Smooth muscle cell (in vitro differentiated cells): Measurements from ENCODE around the gene CEMIP2. TPM values are rescaled to one million over a fixed set of nuclear protein-coding genes. Genes with fewer than 3 reads are reported as not detected.

Source experiments
- DNase-seq: peaks from one replicate; lab custom pipeline; 2025; ENCODE audit not compliant: unreplicated experiment; lab: John Stamatoyannopoulos, UW
- H2AFZ ChIP-seq: fragments of 200-600 bp; sonication (generic); 2 replicates; pipeline ENCODE4 v1.6.0; 2016; ENCODE audit warnings: antibody characterized with exemption, low read depth, mild to moderate bottlenecking
- H3F3A ChIP-seq: fragments of 200-600 bp; sonication (generic); 2 replicates; pipeline ENCODE4 v1.6.0; 2017; ENCODE audit warnings: antibody characterized with exemption, low read depth
- H3K27ac ChIP-seq: fragments of 200-600 bp; sonication (generic); 2 replicates; pipeline ENCODE4 v1.5.1; 2016; ENCODE audit warnings: low read depth, mild to moderate bottlenecking
- H3K27me3 ChIP-seq: fragments of 200-600 bp; sonication (generic); 2 replicates; pipeline ENCODE4 v1.6.1; 2016; ENCODE audit warnings: low read depth, mild to moderate bottlenecking
- H3K36me3 ChIP-seq: fragments of 200-600 bp; sonication (generic); 2 replicates; pipeline ENCODE4 v1.5.1; 2016; ENCODE audit warnings: low read depth
- H3K4me1 ChIP-seq: fragments of 200-600 bp; sonication (generic); 2 replicates; pipeline ENCODE4 v1.5.1; 2016; ENCODE audit warnings: low read depth
- H3K4me2 ChIP-seq: fragments of 200-600 bp; sonication (generic); 2 replicates; pipeline ENCODE4 v1.6.0; 2016; ENCODE audit warnings: mild to moderate bottlenecking
- H3K4me3 ChIP-seq: fragments of 200-600 bp; sonication (generic); 2 replicates; pipeline ENCODE4 v1.5.1; 2016; ENCODE audit warnings: mild to moderate bottlenecking
- H3K79me2 ChIP-seq: fragments of 200-600 bp; sonication (generic); 2 replicates; pipeline ENCODE4 v1.6.0; 2016; ENCODE audit warnings: low read depth, mild to moderate bottlenecking
- H3K9ac ChIP-seq: fragments of 200-600 bp; sonication (generic); 2 replicates; pipeline ENCODE4 v1.6.0; 2016; ENCODE audit warnings: low read depth
- H3K9me3 ChIP-seq: fragments of 200-600 bp; sonication (generic); replicated peaks from 2 replicates; pipeline ENCODE4 v1.5.1; 2016; ENCODE audit warnings: low read depth
- H4K20me1 ChIP-seq: fragments of 200-600 bp; sonication (generic); 2 replicates; pipeline ENCODE4 v1.6.0; 2016; ENCODE audit warnings: low read depth
- CTCF ChIP-seq: fragments of 200-600 bp; sonication (generic); IDR thresholded peaks from 2 replicates; pipeline ENCODE4 v1.5.1; 2017; ENCODE audit warnings: borderline replicate concordance, mild to moderate bottlenecking, antibody characterized with exemption; ENCODE audit not compliant: insufficient read depth, poor library complexity, severe bottlenecking
- WGBS: methylation state at CpG from one replicate; pipeline ENCODE4 v1.1.7; 2016; ENCODE audit warnings: low lambda C conversion rate; 5-methylcytosine and 5-hydroxymethylcytosine counted together
- polyA plus RNA-seq: library from polyadenylated mRNA; unstranded; fragments of >200 nt; fragmentation: Nextera tagmentation; extraction: Ambion mirVana; gene quantifications from 2 replicates; pipeline ENCODE4 v1.2.1, GENCODE V29; 2016
- total RNA-seq: library from RNA; depleted of rRNA; stranded (reverse); fragments of >200 nt; gene quantifications from 2 replicates; pipeline ENCODE4 v1.2.3, GENCODE V29; 2014

The CEMIP2 gene
- total and polyA plus RNA-seq, 2 experiments from 2014 or later: 46.1 to 103 TPM

- peaks cover 93% of the 10 kb centered on the region for H3K79me2 ChIP-seq
- H2AFZ ChIP-seq: no peak overlapping the region
- no peak for DNase-seq
- peaks cover 12% of the 10 kb centered on the region for H3F3A ChIP-seq
- peak overlapping the region; percentile 95 for H3K4me2 ChIP-seq
- no peaks in the 10 kb centered on the region for H3K36me3 ChIP-seq
- peaks cover 72% of the 10 kb centered on the region for H3K4me1 ChIP-seq
- peak overlapping the region; percentile 45 for H3K9ac ChIP-seq
- peak overlapping the region; percentile 98 for H3K27ac ChIP-seq
- peaks cover 90% of the 10 kb centered on the region for H4K20me1 ChIP-seq
- no peaks in the 10 kb centered on the region for H3K27me3 ChIP-seq
- H3K9me3 ChIP-seq: no peaks in the 10 kb centered on the region
- H3K4me3 ChIP-seq: peak overlapping the region; percentile 98
- no peak for TF ChIP-seq CTCF
These were observed 4.5 kb downstream of the CEMIP2 start for GRCh38 chr9:71763832-71764231.

- peak overlapping the region; percentile 95 for H3K4me2 ChIP-seq
- peaks cover 98% of the 10 kb centered on the region for H3K79me2 ChIP-seq
- H4K20me1 ChIP-seq: peaks cover 98% of the 10 kb centered on the region
- H3K27me3 ChIP-seq: no peaks in the 10 kb centered on the region
- no peaks in the 10 kb centered on the region for H3K9me3 ChIP-seq
- H3K27ac ChIP-seq: peak overlapping the region; percentile 98
- no peak for TF ChIP-seq CTCF
- no peaks in the 10 kb centered on the region for H3K36me3 ChIP-seq
- 76% methylated on average over 2 of the region's 2 CpGs for WGBS
- peaks cover 80% of the 10 kb centered on the region for H3K4me1 ChIP-seq
- H3K9ac ChIP-seq: peak overlapping the region; percentile 45
- peak overlapping the region; percentile 98 for H3K4me3 ChIP-seq
- no peak for DNase-seq
- H2AFZ ChIP-seq: no peak overlapping the region
- H3F3A ChIP-seq: peaks cover 12% of the 10 kb centered on the region
These were observed 5.2 kb downstream of the CEMIP2 start for GRCh38 chr9:71762900-71763653.

- H3K4me1 ChIP-seq: peaks cover 91% of the 10 kb centered on the region
- DNase-seq: no peak
- H3K9ac ChIP-seq: no peak overlapping the region
- peaks cover 98% of the 10 kb centered on the region for H3K79me2 ChIP-seq
- no peaks in the 10 kb centered on the region for H3K27me3 ChIP-seq
- H3K9me3 ChIP-seq: no peaks in the 10 kb centered on the region
- H3K27ac ChIP-seq: peak overlapping the region; percentile 98
- no peaks in the 10 kb centered on the region for H3K36me3 ChIP-seq
- H2AFZ ChIP-seq: no peak overlapping the region
- TF ChIP-seq CTCF: no peak
- peak overlapping the region; percentile 52 for H3K4me2 ChIP-seq
- H3F3A ChIP-seq: peaks cover 12% of the 10 kb centered on the region
- H4K20me1 ChIP-seq: peaks cover 98% of the 10 kb centered on the region
- H3K4me3 ChIP-seq: no peak overlapping the region
- WGBS: 65% methylated on average over 5 of the region's 5 CpGs
These were observed 6.4 kb downstream of the CEMIP2 start for GRCh38 chr9:71761938-71762353.

GRCh38 chr9:71760901-71761300, 7.4 kb downstream of the CEMIP2 start:
- WGBS: 53% methylated on average over 5 of the region's 5 CpGs
- H4K20me1 ChIP-seq: peaks cover 97% of the 10 kb centered on the region
- peaks cover 8% of the 10 kb centered on the region for H3F3A ChIP-seq
- H3K9ac ChIP-seq: no peak overlapping the region
- H3K4me1 ChIP-seq: peaks cover 93% of the 10 kb centered on the region
- H3K4me2 ChIP-seq: peak overlapping the region; percentile 52
- H3K9me3 ChIP-seq: no peaks in the 10 kb centered on the region
- H3K27ac ChIP-seq: peak overlapping the region; percentile 98
- peak overlapping the region; percentile 11 for H3K4me3 ChIP-seq
- no peak overlapping the region for H2AFZ ChIP-seq
- H3K79me2 ChIP-seq: peaks cover 98% of the 10 kb centered on the region
- no peak for TF ChIP-seq CTCF
- no peaks in the 10 kb centered on the region for H3K36me3 ChIP-seq
- H3K27me3 ChIP-seq: no peaks in the 10 kb centered on the region
- no peak for DNase-seq
